Erythroblast (primary cell): ENCODE measurements around the gene SATB2.

Experiments
- GATA1 ChIP-seq: IDR thresholded peaks from 2 replicates; pipeline ENCODE4 v1.6.1; 2011; ENCODE audit warnings: low read depth, mild to moderate bottlenecking, control low read depth, low read length, moderate library complexity
- POLR2A ChIP-seq: IDR thresholded peaks from 2 replicates; pipeline ENCODE4 v1.6.1; 2011; ENCODE audit warnings: mild to moderate bottlenecking, low read length

GRCh38 chr2:199342334-199342733 lies 115.4 kb downstream of the SATB2 start:
- TF ChIP-seq POLR2A (no peak), GATA1 (no peak)
